Endothelial cell of umbilical vein (primary cell): ENCODE data around the gene MTCL1. TPM values are rescaled to one million over a fixed set of nuclear protein-coding genes. Genes with fewer than 3 reads are reported as not detected.

Experiments
- BruUV-seq: library from RNA; stranded (reverse); fragments of 400-500 nt; replicated peaks from 2 replicates; lab custom pipeline; 2021; lab: Mats Ljungman, UMichigan
- CTCF ChIA-PET: fragments of 300-600, 350-600 bp; sonication (Branson Sonifier 250); formaldehyde crosslinking; loops from one replicate; lab custom pipeline; 2021; ENCODE audit warnings: antibody characterized with exemption, inconsistent platforms; lab: Charles Lee
- POLR2A ChIA-PET: fragments of 300-600, 350-600 bp; sonication (Branson Sonifier 250); formaldehyde crosslinking; loops from one replicate; lab custom pipeline; 2021; ENCODE audit warnings: antibody characterized with exemption, inconsistent platforms; lab: Charles Lee
- DNase-seq: peaks from one replicate; pipeline ENCODE4 v3.0.0-alpha.2; 2011; ENCODE audit warnings: low read depth, low spot score
- FAIRE-seq: peaks from 2 replicates; lab custom pipeline; 2011; peaks lifted over from hg19 to GRCh38; lab: Jason Lieb, UNC
- H2AFZ ChIP-seq: 2 replicates; pipeline ENCODE4 v1.6.0; 2012; ENCODE audit warnings: low read depth, low read length, control low read depth, inconsistent platforms
- H3K27ac ChIP-seq: 2 replicates; pipeline ENCODE4 v1.5.1; 2011; ENCODE audit warnings: low read depth, mild to moderate bottlenecking, control low read depth, low read length, moderate library complexity; ENCODE audit not compliant: insufficient read depth
- H3K27me3 ChIP-seq, 2 experiments: 2 replicates each; pipeline versions ENCODE4 v1.6.0 to v1.6.1; 2011; ENCODE audit warnings: low read length in 2 of 2, mixed read lengths in 1 of 2; ENCODE audit not compliant: control insufficient read depth in 2 of 2, insufficient read depth in 2 of 2
- H3K36me3 ChIP-seq, 2 experiments: 2 replicates in 1 of 2; 3 replicates in 1 of 2; pipeline ENCODE4 v1.5.1; 2011; ENCODE audit warnings: low read length in 2 of 2, mild to moderate bottlenecking in 1 of 2, moderate library complexity in 1 of 2; ENCODE audit not compliant: control insufficient read depth in 2 of 2, insufficient read depth in 2 of 2; ENCODE audit errors: extremely low read depth in 1 of 2
- H3K4me1 ChIP-seq: 3 replicates; pipeline ENCODE4 v1.5.1; 2011; ENCODE audit warnings: mild to moderate bottlenecking, low read length; ENCODE audit not compliant: control insufficient read depth, insufficient read depth; ENCODE audit errors: extremely low read depth
- H3K4me2 ChIP-seq: 2 replicates; pipeline ENCODE4 v1.6.1; 2011; ENCODE audit warnings: low read length, control low read depth, mixed read lengths; ENCODE audit not compliant: insufficient read depth
- H3K4me3 ChIP-seq, 3 experiments: fragments of 200-600 bp in 1 of 3; sonication (generic), shearing (Covaris generic) in 1 of 3; replicated peaks in 1 of 3; 2 replicates each; pipeline ENCODE4 v1.5.1; 2011 to 2016; ENCODE audit warnings: control low read depth in 3 of 3, low read length in 3 of 3, mild to moderate bottlenecking in 2 of 3, inconsistent platforms in 1 of 3, low read depth in 1 of 3, moderate library complexity in 1 of 3; ENCODE audit not compliant: insufficient read depth in 1 of 3
- H3K79me2 ChIP-seq: 2 replicates; pipeline ENCODE4 v1.6.0; 2012; ENCODE audit warnings: low read length, inconsistent platforms; ENCODE audit not compliant: control insufficient read depth, insufficient read depth
- H3K9ac ChIP-seq: replicated peaks from 2 replicates; pipeline ENCODE3; 2011; ENCODE audit warnings: low read length, control low read depth; ENCODE audit not compliant: insufficient read depth; ENCODE audit errors: extremely low read depth
- H3K9me1 ChIP-seq: replicated peaks from 3 replicates; pipeline ENCODE4 v1.6.0; 2011; ENCODE audit warnings: mild to moderate bottlenecking, low read length; ENCODE audit not compliant: control insufficient read depth, insufficient read depth; ENCODE audit errors: extremely low read depth
- H3K9me3 ChIP-seq: replicated peaks from 2 replicates; pipeline ENCODE4 v1.5.1; 2012; ENCODE audit warnings: low read length, inconsistent platforms; ENCODE audit not compliant: control insufficient read depth, insufficient read depth
- H4K20me1 ChIP-seq: replicated peaks from 2 replicates; pipeline ENCODE3; 2011; ENCODE audit warnings: mild to moderate bottlenecking, low read length; ENCODE audit not compliant: control insufficient read depth, insufficient read depth; ENCODE audit errors: extremely low read depth
- CTCF ChIP-seq, 2 donors: IDR thresholded peaks; 1 replicate in 1 of 2; 2 replicates in 1 of 2; pipeline ENCODE4 v1.5.1; 2011; ENCODE audit warnings: low read length in 2 of 2, mild to moderate bottlenecking in 2 of 2, moderate library complexity in 2 of 2, control low read depth in 1 of 2, inconsistent platforms in 1 of 2, low read depth in 1 of 2; ENCODE audit not compliant: insufficient read depth in 1 of 2; ENCODE audit errors: extremely low read depth in 1 of 2
- EZH2 ChIP-seq: IDR thresholded peaks from 2 replicates; pipeline ENCODE4 v1.6.1; 2012; ENCODE audit warnings: borderline replicate concordance, low read depth, mild to moderate bottlenecking, moderate library complexity, low read length, inconsistent platforms; ENCODE audit not compliant: severe bottlenecking
- FOS ChIP-seq: IDR thresholded peaks from 2 replicates; pipeline ENCODE4 v1.6.1; 2011; ENCODE audit warnings: mild to moderate bottlenecking, low read length, moderate library complexity, borderline replicate concordance; ENCODE audit not compliant: insufficient read depth
- GATA2 ChIP-seq: IDR thresholded peaks from 2 replicates; pipeline ENCODE4 v1.7.0; 2011; ENCODE audit warnings: low read depth, mild to moderate bottlenecking, moderate library complexity, mixed read lengths, low read length; ENCODE audit not compliant: insufficient read length, insufficient read depth
- JUN ChIP-seq: IDR thresholded peaks from 2 replicates; pipeline ENCODE4 v1.6.1; 2011; ENCODE audit warnings: borderline replicate concordance, low read depth; ENCODE audit not compliant: insufficient read length, insufficient read depth
- MAX ChIP-seq: IDR thresholded peaks from 2 replicates; pipeline ENCODE4 v1.6.1; 2011; ENCODE audit not compliant: insufficient read depth, insufficient read length
- MYC ChIP-seq: IDR thresholded peaks from one replicate; pipeline ENCODE4 v1.6.1; 2011; ENCODE audit warnings: mild to moderate bottlenecking, low read depth, low read length
- POLR2A ChIP-seq: IDR thresholded peaks from 2 replicates; pipeline ENCODE4 v1.6.1; 2012; ENCODE audit warnings: low read depth, mild to moderate bottlenecking, control low read depth, low read length
- POLR2AphosphoS5 ChIP-seq: IDR thresholded peaks from 2 replicates; pipeline ENCODE4 v1.6.1; 2012; ENCODE audit warnings: low read depth, mild to moderate bottlenecking, control low read depth, low read length, moderate library complexity; ENCODE audit not compliant: insufficient read depth
- dilution Hi-C: fragments of 300-500 bp; cut with MboI; formaldehyde crosslinking; loops from one replicate; pipeline ENCODE4 v1.15.0; 2019; ENCODE audit warnings: low sequenced_read_pairs; ENCODE audit not compliant: extremely low pct_ligation_motif_present
- intact Hi-C: fragments of 100-400 bp; cut with micrococcal nuclease; formaldehyde crosslinking; loops from one replicate; pipeline ENCODE4 v1.10.0; 2022
- polyA plus RNA-seq, 4 experiments: library from polyadenylated mRNA; depleted of rRNA in 3 of 4; stranded (reverse) in 3 of 4; unstranded in 1 of 4; fragments of >200 nt; gene quantifications; 2 replicates each; pipeline versions ENCODE4 v1.2.1 to v1.2.3, GENCODE V29; 2011 to 2012; ENCODE audit warnings: missing spikeins in 1 of 4
- total RNA-seq: library from RNA; stranded (reverse); gene quantifications from 2 replicates; pipeline ENCODE4 v1.2.3, GENCODE V29; 2021

The MTCL1 gene
- total and polyA plus RNA-seq, 2 donors (not counting 3 experiments of a cell fraction or from before 2014, with no cell fraction given), result 11.9 to 75.7 TPM

- Histone ChIP-seq H3K36me3 (peaks cover 0 to 6% of the 10 kb centered on the region in 2 experiments), H3K4me2 (no peak overlapping the region), H3K4me1 (no peaks in the 10 kb centered on the region), H3K4me3 (no peak overlapping the region), H2AFZ (no peak overlapping the region), H3K9me1 (no peaks in the 10 kb centered on the region), H3K79me2 (peaks cover 7% of the 10 kb centered on the region), H4K20me1 (no peaks in the 10 kb centered on the region), H3K27me3 (no peaks in the 10 kb centered on the region), H3K9me3 (no peaks in the 10 kb centered on the region), H3K9ac (no peak overlapping the region), H3K27ac (no peak overlapping the region)
- intact Hi-C loops, result no loop called here
- ChIA-PET POLR2A (no interaction called here), CTCF (interaction anchor here (1.5 to 2.4 kb wide), 4 partner anchors 24 to 220 kb away, joined by 4 to 6 read pairs (median 6); no protein-coding TSS in a partner anchor)
- TF ChIP-seq MAX, result no peak
- DNase-seq (no peak), FAIRE-seq (no peak)
- dilution Hi-C loops, result no loop called here
- BruUV-seq, result no TSS peak
Measured at GRCh38 chr18:8767340-8767739, 62.0 kb downstream of the MTCL1 start.

GRCh38 chr18:8769509-8770095, 64.2 kb downstream of the MTCL1 start:
- Histone ChIP-seq H3K4me3 (no peak overlapping the region), H3K9me3 (no peaks in the 10 kb centered on the region), H3K79me2 (peaks cover 7% of the 10 kb centered on the region), H3K4me2 (no peak overlapping the region), H3K9me1 (no peaks in the 10 kb centered on the region), H3K4me1 (no peaks in the 10 kb centered on the region), H4K20me1 (no peaks in the 10 kb centered on the region), H3K36me3 (peaks cover 0 to 3% of the 10 kb centered on the region in 2 experiments), H2AFZ (no peak overlapping the region), H3K27me3 (no peaks in the 10 kb centered on the region), H3K27ac (no peak overlapping the region), H3K9ac (no peak overlapping the region)
- POLR2A ChIA-PET, result no interaction called here
- DNase-seq (no peak), FAIRE-seq (no peak)
- dilution Hi-C loops (no loop called here), intact Hi-C loops (no loop called here)
- no TSS peak for BruUV-seq
- CTCF ChIA-PET, result no interaction called here
- TF ChIP-seq MAX (no peak), GATA2 (no peak), EZH2 (no peak), POLR2AphosphoS5 (no peak), JUN (no peak), FOS (no peak), POLR2A (no peak), MYC (no peak), CTCF (IDR thresholded peaks at IDR 0.05; ENCODE audit: extremely low read depth in 1 of 2, insufficient read depth in 1 of 2, low read depth in 1 of 2, low read length in 2 of 2) (no peak)
